Skeletal muscle satellite cell (primary cell): ENCODE results near the gene KCNF1.

Experiments
- H3K27me3 ChIP-seq: 2 replicates; pipeline ENCODE4 v1.7.0; 2013; ENCODE audit warnings: low read length; ENCODE audit not compliant: control insufficient read depth, insufficient read depth
- H3K36me3 ChIP-seq: 2 replicates; pipeline ENCODE4 v1.7.0; 2013; ENCODE audit warnings: mild to moderate bottlenecking, control low read depth, low read length; ENCODE audit not compliant: insufficient read depth
- H3K4me1 ChIP-seq: 2 replicates; pipeline ENCODE4 v1.7.0; 2013; ENCODE audit warnings: low read length; ENCODE audit not compliant: control insufficient read depth, insufficient read depth
- H3K4me2 ChIP-seq: 2 replicates; pipeline ENCODE4 v1.7.0; 2013; ENCODE audit warnings: mild to moderate bottlenecking, low read length
- H3K4me3 ChIP-seq: 2 replicates; pipeline ENCODE4 v1.7.0; 2013; ENCODE audit warnings: low read length
- H3K9ac ChIP-seq: 2 replicates; pipeline ENCODE4 v1.7.0; 2013; ENCODE audit warnings: mild to moderate bottlenecking, low read depth, low read length, moderate library complexity
- H3K9me3 ChIP-seq: replicated peaks from 2 replicates; pipeline ENCODE4 v1.7.0; 2013; ENCODE audit warnings: mild to moderate bottlenecking, control low read depth, low read length

The KCNF1 gene

GRCh38 chr2:10894264-10894935 is 17.3 kb upstream of the KCNF1 start:
- H3K4me2 ChIP-seq, result no peak overlapping the region
- no peaks in the 10 kb centered on the region for H3K9me3 ChIP-seq
- no peak overlapping the region for H3K4me3 ChIP-seq
- H3K4me1 ChIP-seq, result no peaks in the 10 kb centered on the region
- no peaks in the 10 kb centered on the region for H3K36me3 ChIP-seq
- H3K9ac ChIP-seq, result no peak overlapping the region
- H3K27me3 ChIP-seq, result peaks cover 78% of the 10 kb centered on the region

GRCh38 chr2:10895231-10895630 is 16.5 kb upstream of the KCNF1 start:
- Histone ChIP-seq H3K27me3 (peaks cover 69% of the 10 kb centered on the region), H3K36me3 (no peaks in the 10 kb centered on the region), H3K4me2 (no peak overlapping the region), H3K9ac (no peak overlapping the region), H3K4me1 (no peaks in the 10 kb centered on the region), H3K4me3 (no peak overlapping the region), H3K9me3 (no peaks in the 10 kb centered on the region)

- no peak overlapping the region for H3K4me3 ChIP-seq
- H3K36me3 ChIP-seq, result no peaks in the 10 kb centered on the region
- H3K27me3 ChIP-seq, result peaks cover 42% of the 10 kb centered on the region
Observed at GRCh38 chr2:10897956-10898355, 13.8 kb upstream of the KCNF1 start.

GRCh38 chr2:10900216-10901109 is 11.3 kb upstream of the KCNF1 start:
- Histone ChIP-seq H3K4me1 (no peaks in the 10 kb centered on the region), H3K27me3 (peaks cover 24% of the 10 kb centered on the region), H3K9me3 (peaks cover 6% of the 10 kb centered on the region), H3K4me3 (no peak overlapping the region), H3K4me2 (no peak overlapping the region), H3K36me3 (no peaks in the 10 kb centered on the region), H3K9ac (no peak overlapping the region)

More at GRCh38 chr2:10897956-10898355, 13.8 kb upstream of the KCNF1 start:
- Histone ChIP-seq H3K4me2 (no peak overlapping the region), H3K9ac (no peak overlapping the region), H3K4me1 (no peaks in the 10 kb centered on the region), H3K9me3 (no peaks in the 10 kb centered on the region)

GRCh38 chr2:10901160-10901939 is 10.4 kb upstream of the KCNF1 start:
- H3K4me1 ChIP-seq, result no peaks in the 10 kb centered on the region
- H3K4me3 ChIP-seq, result no peak overlapping the region
- H3K27me3 ChIP-seq, result peaks cover 20% of the 10 kb centered on the region
- peaks cover 6% of the 10 kb centered on the region for H3K9me3 ChIP-seq
- H3K36me3 ChIP-seq, result no peaks in the 10 kb centered on the region
- H3K9ac ChIP-seq, result no peak overlapping the region
- no peak overlapping the region for H3K4me2 ChIP-seq

- H3K9me3 ChIP-seq, result peaks cover 6% of the 10 kb centered on the region
- no peak overlapping the region for H3K9ac ChIP-seq
- H3K4me1 ChIP-seq, result no peaks in the 10 kb centered on the region
- no peak overlapping the region for H3K4me3 ChIP-seq
- peaks cover 20% of the 10 kb centered on the region for H3K27me3 ChIP-seq
- no peaks in the 10 kb centered on the region for H3K36me3 ChIP-seq
- H3K4me2 ChIP-seq, result no peak overlapping the region
Observed at GRCh38 chr2:10903861-10904210, 7.9 kb upstream of the KCNF1 start.

GRCh38 chr2:10904455-10904854 is 7.3 kb upstream of the KCNF1 start:
- peaks cover 6% of the 10 kb centered on the region for H3K9me3 ChIP-seq
- H3K4me1 ChIP-seq, result no peaks in the 10 kb centered on the region
- H3K9ac ChIP-seq, result no peak overlapping the region
- no peaks in the 10 kb centered on the region for H3K36me3 ChIP-seq
- no peak overlapping the region for H3K4me3 ChIP-seq
- H3K27me3 ChIP-seq, result peaks cover 25% of the 10 kb centered on the region
- no peak overlapping the region for H3K4me2 ChIP-seq

GRCh38 chr2:10905006-10905861 is 6.5 kb upstream of the KCNF1 start:
- Histone ChIP-seq H3K4me2 (no peak overlapping the region), H3K4me3 (no peak overlapping the region), H3K4me1 (no peaks in the 10 kb centered on the region), H3K36me3 (no peaks in the 10 kb centered on the region), H3K27me3 (peaks cover 31% of the 10 kb centered on the region), H3K9me3 (peaks cover 6% of the 10 kb centered on the region), H3K9ac (no peak overlapping the region)

- no peak overlapping the region for H3K4me3 ChIP-seq
- peaks cover 6% of the 10 kb centered on the region for H3K9me3 ChIP-seq
- H3K36me3 ChIP-seq, result no peaks in the 10 kb centered on the region
- H3K9ac ChIP-seq, result no peak overlapping the region
- H3K4me1 ChIP-seq, result no peaks in the 10 kb centered on the region
- H3K4me2 ChIP-seq, result no peak overlapping the region
- peaks cover 34% of the 10 kb centered on the region for H3K27me3 ChIP-seq
Observed at GRCh38 chr2:10905862-10906143, 5.9 kb upstream of the KCNF1 start.

GRCh38 chr2:10906926-10907625 is 4.7 kb upstream of the KCNF1 start:
- H3K4me1 ChIP-seq, result peaks cover 4% of the 10 kb centered on the region
- H3K36me3 ChIP-seq, result no peaks in the 10 kb centered on the region
- peaks cover 42% of the 10 kb centered on the region for H3K27me3 ChIP-seq
- H3K9ac ChIP-seq, result no peak overlapping the region
- H3K4me3 ChIP-seq, result no peak overlapping the region
- peaks cover 6% of the 10 kb centered on the region for H3K9me3 ChIP-seq
- H3K4me2 ChIP-seq, result no peak overlapping the region
